HuH-7.5 (cell line): ENCODE measurements around the gene IL11.

Experiments
- DNase-seq: peaks from one replicate; pipeline ENCODE4 v3.0.0; 2011; ENCODE audit warnings: low spot score

Gene IL11

GRCh38 chr19:55324662-55325061 is 45.6 kb downstream of the IL11 start:
- no peak for DNase-seq

DNA sequence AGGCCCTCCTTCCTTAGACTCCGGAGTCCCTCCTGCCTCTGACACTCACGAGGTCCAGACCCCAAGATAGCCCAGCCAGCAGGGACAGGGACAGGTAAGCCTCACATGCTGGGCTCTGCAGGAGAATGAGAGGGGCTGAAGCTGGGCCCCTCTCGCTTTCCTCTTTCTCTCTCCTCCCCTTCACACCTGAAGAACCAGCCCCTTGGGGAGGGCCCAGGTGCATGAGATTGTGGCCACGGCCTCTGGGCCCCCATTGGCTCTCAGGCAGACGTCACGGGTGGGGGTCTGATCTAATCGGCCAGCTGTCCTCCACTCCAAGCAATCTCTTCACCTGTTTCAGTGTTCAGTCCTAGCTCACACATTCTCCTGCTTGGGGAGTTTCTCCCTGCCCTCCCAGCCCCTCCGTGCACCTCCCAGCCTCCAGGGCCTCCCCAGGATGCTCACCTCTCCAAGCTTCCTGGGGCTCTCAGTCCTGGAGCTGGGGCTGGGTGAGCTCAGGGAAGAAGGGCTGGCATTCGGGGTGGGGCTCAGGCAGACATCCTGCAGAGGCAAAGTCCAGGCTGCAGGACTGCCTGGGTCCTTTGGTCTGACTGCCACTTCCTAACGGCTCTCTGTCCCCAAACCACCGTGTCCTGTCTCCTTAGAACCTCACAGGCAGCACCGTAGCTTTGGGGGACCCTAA is 47.9 kb downstream of the IL11 start:
- no peak for DNase-seq

- no peak for DNase-seq
Measured at GRCh38 chr19:55321466-55322137, 48.7 kb downstream of the IL11 start.

DNA sequence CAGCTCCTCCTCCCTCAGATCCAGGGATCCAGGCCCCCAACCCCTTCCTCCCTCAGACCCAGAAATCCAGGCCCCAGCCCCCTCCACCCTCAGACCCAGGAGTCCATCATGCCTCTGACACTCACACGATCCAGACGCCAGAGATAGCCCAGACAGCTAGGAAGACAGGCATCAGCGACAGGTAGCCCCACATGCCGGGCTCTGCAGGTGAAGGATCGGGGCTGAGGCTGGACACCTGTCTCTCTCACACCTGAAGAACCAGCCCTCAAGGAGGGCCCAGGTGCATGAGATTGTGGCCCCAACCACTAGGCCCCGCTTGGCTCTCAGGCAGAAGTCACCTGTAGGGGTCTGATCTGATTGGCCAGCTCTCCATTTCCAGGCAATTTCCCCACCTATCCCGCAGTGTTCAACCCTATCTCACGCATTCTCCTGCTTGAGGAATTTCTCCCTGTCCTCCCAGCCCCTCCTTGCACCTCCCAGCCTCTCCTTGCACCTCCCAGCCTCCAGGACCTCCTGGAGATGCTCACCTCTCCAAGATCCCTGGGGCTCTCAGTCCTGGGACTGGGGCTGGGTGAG is 49.3 kb downstream of the IL11 start:
- DNase-seq: no peak

- DNase-seq: no peak
Measured at GRCh38 chr19:55319785-55320184, 50.5 kb downstream of the IL11 start.

GRCh38 chr19:55316646-55317045 is 53.6 kb downstream of the IL11 start:
- no peak for DNase-seq

GRCh38 chr19:55315956-55316525 is 54.2 kb downstream of the IL11 start:
- no peak for DNase-seq

- DNase-seq: no peak
Measured at GRCh38 chr19:55314396-55314795, 55.9 kb downstream of the IL11 start.
